ENCODE results near the gene REG3A.

The REG3A gene

DNA sequence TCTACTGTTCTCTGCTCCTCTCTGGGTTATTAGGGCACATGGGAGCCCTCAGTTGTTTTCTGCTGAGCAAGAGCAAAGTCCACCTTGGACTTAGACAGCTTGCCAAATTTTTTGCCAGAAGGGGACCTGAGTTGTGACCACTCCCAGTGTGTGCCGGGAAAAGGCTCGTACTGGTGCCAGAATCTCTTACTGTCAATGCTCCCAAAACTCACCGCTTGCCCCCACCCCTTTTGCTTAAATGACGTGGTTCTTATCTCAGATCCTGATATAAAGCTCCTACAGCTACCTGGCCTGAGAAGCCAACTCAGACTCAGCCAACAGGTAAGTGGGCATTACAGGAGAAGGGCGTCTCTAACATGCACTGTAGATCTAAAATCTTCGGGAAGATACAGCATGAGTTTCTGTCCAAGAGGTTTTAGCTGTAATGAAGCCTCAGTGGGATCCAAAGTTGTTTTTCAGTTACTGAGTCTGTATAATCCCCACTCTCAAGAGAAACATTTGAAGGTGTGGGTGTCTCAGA is 39.3 kb downstream of the REG3A start, which contains the start of gene REG1A:
TSS of gene REG1A (plus strand) at position 295 of the 520 bp plus-strand sequence. CDS start 374 bp downstream, outside the sequence.
- no peak for DNase-seq (ENCODE audit: low spot score)

DNA sequence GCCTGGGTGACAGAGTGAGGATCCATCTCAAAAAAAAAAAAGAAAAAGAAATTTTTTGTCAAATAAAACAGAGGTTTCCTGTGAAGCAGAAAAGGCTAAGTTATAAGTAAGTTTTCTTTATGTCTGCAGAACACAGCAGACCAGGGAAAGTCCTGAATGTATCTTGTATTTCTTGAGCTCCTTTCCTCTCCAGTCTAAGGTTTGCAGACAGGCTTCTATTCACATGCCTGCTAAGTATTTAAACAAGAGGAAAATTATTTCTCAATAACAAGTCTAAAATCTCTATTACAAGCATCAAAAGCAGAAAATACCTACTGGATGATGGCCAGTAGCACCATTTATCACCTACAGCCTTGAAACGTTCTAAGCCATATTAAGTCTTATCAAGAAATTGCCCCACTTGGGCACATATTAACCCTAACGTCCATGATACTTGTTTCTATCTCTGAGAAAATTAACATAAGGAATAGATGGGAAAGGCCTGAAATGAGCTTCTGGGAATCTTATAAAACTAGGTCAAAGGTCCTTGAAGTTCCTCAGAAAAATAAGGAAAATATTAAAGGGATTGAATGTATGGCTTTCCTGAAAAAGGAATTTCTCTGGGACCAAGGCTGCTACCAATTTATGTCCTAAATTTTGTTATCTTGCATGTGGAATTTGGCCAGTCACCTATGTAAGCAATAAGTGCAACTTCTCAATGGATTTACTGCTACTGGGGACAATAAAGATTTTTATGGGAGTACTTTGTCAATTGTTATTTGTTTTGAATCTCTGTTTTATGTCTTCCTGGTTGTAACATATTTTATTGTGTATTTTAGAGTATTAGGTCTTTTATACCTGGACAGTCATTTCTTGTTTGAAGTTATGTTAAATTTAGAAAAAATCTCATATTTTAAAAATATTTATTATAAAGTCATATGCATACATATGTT is 42.3 kb downstream of the REG3A start:
- no peak for DNase-seq (ENCODE audit: low spot score)

DNA sequence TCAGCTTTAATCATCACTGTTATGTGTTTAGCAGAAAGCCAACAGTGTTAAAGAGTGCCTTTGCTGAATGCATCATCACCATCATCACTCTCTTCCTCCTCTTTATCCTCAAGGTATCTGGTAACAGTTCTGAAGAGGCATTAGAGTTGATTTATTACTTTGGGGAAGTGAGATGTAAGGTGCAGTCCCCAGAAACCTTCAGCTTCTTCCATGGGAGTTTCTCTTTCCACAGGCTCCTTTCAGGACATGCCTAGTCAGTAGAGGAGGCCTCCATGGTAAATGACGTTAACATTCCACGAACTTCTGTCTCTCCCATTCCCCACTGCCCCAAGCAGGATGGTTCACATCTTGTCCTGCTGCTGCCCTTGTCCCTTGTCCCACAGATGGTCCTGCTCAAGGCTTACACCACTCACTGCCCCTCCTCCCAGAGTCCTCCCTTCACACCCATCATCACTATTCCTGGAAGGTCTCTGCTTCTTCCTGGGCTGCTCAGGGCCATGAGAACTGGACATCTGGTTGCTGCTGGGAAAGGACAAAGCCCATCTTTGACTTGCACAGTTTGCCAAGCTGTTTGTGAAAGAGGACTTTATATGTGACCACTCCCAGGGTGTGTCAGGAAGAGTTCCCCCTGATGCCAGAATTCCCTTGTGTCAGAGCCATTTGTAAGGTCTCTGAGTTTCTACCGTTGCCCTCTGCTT is 44.6 kb downstream of the REG3A start:
- DNase-seq (ENCODE audit: low spot score): no peak

DNA sequence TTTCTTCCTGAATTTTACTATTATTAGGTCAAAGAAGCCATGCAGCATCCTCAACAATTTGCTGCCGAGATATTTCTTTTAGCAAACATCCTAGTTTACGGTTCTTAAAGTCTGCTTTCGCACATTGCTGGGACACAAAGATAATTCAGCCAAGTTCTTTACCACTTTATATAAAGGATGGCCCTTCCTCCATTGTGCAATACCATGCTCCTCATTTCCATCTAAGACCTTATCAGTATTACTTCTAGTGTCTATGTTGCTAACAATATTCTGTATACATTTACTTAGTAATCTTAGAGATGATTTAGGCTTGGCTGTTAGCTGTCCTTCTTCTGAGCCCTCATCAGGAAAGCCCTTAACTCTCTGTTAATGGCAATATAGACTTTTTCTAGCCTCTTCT is 47.3 kb downstream of the REG3A start:
- no peak for DNase-seq (ENCODE audit: low spot score)

All from NAMALWA (cell line).